HL-60/S4 treated with retinoic acid at 250 ng/mL for 4 days and 3 days (cell line): ENCODE data around the gene OSCP1.
"Not testable (repeated sequence)": the region's sequence is repeated elsewhere in the genome, so short reads cannot be mapped to it uniquely, and the experiment has no call there.

Experiments
- in situ Hi-C: fragments of 300-500 bp; cut with MboI; formaldehyde crosslinking; loops from 2 replicates; pipeline ENCODE4 v1.7.0; 2022; ENCODE audit warnings: low sequenced_read_pairs

Gene OSCP1, protein sequence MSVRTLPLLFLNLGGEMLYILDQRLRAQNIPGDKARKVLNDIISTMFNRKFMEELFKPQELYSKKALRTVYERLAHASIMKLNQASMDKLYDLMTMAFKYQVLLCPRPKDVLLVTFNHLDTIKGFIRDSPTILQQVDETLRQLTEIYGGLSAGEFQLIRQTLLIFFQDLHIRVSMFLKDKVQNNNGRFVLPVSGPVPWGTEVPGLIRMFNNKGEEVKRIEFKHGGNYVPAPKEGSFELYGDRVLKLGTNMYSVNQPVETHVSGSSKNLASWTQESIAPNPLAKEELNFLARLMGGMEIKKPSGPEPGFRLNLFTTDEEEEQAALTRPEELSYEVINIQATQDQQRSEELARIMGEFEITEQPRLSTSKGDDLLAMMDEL

DNA sequence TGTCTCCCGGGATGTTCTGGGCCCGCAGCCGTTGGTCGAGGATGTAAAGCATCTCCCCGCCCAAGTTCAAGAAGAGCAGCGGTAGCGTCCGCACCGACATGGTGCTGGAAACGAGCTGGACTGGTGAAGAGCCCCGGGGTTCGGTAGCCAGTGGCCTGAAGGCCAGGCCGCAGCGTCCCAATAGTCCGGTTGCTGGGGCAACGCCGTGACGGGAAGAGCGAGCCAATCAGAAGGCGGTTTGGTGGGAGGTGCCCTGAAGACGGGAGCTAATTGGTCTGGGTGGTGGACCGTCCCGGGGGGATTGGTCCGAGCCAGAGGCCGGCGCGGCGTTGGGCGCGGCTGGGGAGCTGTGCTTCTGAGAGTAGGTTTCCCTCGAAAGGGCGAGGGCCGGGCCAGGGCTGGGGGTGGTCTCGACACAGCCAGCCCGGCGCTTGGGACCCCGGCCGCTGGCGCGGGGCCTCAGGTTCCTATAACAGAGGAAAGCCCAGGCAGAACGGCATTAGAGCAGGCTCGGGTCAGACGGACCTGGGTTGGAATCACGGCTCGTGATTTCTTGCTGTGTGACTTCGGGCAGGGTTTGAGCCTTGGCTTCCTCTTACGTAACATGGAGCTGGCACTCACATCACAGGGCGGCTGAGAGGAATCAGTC, at the start of gene OSCP1:
Gene OSCP1, minus strand, starts transcription at position 182 of the 649 bp plus-strand sequence. Its CDS starts 82 bp downstream, at position 100.
- in situ Hi-C loops: no loop called here

DNA sequence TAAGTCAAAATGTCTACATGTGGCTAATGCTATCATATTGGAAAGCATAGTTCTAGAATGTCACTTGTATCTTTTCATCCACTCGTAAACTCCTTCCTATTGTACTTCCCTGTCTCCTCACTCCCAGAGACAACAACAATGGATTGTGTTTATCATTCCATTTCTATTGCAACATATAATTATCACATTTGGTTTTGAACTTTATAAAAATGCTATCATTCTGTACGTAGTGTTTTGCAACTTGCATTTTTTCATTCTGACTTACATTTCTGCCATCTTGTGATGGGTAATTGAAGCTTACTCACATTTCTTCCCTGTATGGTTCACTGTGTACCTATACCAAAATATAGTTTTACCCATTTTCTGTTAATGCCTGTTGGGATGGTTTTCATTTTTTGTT, 47.0 kb upstream of the OSCP1 start:
- in situ Hi-C loops: no loop called here

DNA sequence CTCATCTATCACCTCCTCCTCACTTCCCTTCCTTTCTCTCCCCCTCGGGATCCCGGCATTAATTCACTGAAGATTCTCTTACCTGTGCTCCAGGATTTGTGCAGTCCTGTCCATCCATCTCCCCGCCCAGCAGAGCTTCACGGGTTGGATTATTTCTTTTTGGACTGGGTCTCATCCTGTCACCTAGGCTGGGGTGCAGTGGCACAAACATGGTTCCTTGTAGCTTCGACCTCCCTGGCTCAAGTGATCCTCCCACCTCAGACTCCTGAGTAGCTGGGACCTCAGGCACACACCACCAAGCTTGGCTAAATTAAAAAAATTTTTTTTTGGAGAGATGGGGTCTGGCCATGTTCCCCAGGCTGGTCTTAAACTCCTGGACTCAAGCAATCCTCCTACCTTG, 44.7 kb upstream of the OSCP1 start:
- in situ Hi-C loops: no loop called here

DNA sequence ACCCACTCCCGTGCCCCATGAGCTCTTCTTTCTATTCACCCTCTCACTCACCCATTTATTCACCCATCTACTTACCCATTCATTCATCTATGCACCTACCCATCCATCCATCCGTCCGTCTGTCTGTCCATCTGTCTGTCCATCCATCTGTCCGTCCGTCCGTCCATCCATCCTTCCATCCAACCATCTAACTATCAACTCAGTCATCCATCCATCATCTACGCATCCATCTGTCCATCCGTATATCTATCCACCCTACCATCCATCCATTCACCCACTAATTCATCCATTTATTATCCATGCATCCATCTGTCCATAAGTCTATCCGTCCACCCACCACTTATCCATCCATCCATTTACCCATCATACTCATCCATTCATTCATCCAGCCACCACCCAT, 43.3 kb upstream of the OSCP1 start:
- in situ Hi-C loops: no loop called here

DNA sequence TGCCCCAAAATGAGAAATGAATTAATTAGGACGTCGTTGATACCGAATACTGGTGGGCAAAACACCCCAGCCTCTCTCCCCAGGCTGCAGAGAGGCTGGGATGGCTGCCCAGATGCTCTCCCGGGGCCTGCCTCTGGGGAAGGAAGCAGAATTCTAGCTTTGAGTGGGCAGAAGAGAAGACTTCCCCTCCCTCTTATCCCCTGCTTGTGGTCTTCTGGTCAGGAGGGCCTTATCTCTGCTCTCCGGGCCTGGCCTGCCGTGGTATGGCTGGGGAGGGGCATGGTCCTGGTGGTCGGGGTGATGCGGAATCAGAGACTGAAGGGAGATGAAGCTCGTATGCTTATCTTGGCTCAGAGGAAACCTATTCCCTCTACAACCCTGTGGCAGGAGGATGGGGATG, 42.2 kb upstream of the OSCP1 start:
- in situ Hi-C loops: no loop called here

DNA sequence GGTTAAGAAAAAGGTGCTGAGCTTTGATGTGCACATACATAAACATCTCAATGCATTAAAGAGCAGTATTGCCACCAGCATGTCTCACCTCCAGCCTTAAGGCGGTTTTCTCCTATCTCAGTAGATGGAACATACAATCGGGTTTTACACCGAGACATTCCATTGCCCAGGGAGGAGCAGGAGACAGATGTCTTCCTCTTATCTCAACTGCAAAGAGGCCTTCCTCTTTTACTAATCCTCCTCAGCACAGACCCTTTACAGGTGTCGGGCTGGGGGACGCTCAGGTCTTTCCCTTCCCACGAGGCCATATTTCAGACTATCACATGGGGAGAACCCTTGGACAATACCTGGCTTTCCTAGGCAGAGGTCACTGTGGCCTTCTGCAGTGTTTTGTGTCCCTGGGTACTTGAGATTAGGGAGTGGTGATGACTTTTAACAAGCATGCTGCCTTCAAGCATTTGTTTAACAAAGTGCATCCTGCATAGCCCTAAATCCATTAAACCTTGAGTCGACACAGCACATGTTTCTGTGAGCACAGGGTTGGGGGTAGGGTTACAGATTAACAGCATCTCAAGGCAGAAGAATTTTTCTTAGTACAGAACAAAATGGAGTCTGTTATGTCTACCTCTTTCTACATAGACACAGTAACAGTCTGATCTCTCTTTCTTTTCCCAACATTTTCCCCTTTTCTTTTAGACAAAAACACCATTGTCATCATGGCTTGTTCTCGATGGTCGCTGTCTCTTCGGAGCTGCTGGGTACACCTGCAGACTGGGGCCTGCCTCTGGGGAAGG, 39.2 kb upstream of the OSCP1 start:
- in situ Hi-C loops: not testable (repeated sequence)

DNA sequence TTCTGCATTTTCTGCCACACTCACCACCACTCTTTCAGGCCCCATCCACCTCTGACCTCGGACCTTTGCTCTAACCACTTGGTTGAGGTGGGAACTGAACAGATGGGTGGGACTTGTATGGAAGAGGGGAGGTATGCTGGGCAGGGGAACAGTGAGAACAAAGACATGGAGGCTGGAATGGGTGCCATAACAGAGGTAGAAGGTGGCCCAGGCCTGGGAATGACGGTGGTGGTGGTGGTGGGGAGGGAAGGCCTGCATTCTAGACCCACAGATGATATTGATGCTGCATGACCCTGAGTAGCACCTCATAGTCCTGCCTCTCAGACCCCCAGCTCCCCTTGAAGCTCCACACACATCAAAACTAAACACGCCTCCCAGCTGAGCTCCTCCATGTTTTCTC, 37.7 kb upstream of the OSCP1 start:
- in situ Hi-C loops: no loop called here

DNA sequence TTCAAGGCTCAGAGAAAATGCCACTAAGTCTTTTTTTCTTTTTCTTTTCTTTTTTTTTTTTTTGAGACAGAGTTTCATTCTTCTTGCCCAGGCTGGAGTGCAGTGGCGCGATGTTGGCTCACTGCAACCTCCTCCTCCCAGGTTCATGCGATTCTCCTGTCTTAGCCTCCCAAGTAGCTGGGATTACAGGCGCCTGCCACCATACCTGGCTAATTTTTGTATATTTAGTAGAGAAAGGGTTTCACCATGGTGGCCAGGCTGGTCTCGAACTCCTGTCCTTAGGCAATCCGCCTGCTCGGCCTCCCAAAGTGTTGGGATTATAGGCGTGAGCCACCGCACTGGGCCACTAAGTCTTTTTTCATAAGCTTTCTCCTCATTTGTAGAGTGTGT, 37.1 kb upstream of the OSCP1 start:
- in situ Hi-C loops: not testable (repeated sequence)

DNA sequence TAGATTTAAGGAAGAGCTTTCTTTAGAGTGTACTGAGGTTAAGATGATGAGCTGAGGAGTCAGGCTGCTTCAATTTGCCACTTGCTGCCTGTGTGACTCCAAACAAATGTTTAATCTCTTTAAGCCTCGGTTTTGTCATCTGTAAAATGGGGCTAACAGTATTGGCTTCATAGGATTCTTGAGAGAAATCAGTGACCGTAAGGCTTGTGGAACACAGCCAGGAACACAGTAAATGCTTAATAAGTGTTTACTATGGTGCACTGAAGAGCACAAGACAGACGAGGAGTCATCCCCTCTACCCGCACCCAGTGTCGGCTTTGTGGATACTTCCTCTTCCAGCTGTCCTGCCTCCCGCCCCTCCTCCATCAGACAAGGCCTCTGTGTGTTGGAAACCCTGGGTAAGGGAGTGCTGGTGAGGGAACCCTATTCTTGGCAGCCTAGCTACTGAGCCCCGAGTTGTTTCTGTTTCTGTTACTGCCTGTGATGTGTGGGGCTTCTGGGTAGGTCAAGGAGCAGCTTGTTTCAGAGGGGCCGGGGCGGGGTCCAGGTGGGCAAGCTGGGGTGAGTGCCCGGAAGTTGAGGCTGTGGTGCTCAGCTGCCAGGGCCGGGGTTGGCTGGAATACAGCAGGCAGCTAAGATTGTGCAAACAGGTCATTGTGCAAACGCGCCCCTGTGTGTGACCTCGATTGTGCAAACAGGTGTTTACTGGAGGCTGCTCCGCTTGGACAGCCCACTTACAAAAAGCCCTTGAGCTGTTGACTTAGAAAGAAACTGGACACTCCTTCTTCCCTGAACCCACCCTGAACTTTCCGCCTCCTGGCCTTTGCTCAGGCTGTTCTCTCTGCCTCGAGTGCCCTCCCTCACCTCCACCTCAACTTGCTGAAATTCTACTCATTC, 36.4 kb upstream of the OSCP1 start:
- in situ Hi-C loops: no loop called here

DNA sequence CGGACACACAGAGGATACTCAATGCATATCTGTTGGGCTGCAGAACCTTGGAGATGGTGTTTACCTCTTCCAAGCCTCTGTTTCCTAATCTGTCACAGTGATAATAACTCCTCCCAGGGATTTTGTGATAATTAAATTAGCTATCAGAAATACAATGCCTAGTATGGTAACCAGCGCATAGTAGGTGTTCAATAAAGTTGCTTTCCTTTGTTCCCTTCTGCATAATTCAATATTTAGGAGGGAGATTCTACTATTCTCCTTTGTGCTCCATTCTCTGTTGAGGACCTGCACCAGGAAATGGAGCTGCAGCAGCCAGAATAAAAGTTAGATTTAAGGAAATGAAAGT, 35.8 kb upstream of the OSCP1 start:
- in situ Hi-C loops: no loop called here

DNA sequence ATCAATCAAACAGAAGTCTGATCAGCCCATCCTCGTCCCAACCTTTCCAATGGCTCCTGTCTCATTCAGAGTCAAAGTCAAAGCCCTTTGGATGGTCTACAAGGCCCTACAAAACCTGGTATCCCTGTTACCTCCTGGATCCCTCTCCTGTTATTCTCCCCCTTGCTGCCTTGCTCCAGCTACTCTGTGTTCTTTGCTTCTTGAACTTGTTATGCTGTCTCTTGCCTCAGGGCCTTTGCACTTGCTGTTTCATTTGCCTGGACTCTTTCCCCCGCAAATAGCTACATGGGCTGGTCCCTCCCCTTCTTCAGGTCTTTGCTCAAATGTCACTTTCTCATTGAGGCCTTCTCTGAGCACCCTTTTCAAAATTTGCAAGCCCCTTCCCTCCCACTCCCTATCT, 33.8 kb upstream of the OSCP1 start:
- in situ Hi-C loops: no loop called here

DNA sequence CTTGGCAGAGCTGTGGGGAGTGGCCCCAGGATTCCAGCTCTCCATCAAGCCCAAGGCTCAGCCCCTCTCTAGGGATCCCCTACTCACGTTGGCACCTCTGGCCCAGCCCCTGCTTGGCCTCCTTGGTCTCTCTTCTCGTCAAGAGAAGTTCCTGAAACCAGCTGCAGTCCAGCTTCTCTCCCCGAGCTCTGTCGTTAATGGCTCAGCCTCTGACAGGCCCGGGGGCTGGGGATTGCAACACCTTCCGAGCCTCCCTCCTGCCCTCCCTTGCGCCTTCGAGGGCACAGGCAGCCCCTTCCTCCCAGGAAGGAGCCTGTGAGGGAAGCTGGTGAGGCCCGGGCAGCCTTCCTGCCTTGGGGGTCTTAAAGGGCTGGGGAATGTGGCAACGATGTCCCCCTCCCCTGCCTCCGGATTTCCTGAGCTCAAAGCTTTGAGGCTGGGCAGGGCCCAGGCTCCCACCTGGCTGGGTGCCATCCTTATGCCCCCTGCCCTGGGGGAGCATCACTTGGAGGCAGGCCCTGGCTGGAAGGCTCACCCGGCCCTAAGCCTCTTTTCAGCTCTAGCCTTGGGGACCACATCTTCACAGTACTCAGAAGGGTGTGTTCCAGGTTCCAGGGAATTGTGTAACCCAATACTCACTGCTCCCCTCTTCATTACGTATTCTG, 32.6 kb upstream of the OSCP1 start, which contains the start of gene CSF3R:
Gene CSF3R, minus strand, starts transcription at position 190 of the 665 bp plus-strand sequence. CDS start 3,417 bp downstream, outside the sequence.
- in situ Hi-C loops: no loop called here

DNA sequence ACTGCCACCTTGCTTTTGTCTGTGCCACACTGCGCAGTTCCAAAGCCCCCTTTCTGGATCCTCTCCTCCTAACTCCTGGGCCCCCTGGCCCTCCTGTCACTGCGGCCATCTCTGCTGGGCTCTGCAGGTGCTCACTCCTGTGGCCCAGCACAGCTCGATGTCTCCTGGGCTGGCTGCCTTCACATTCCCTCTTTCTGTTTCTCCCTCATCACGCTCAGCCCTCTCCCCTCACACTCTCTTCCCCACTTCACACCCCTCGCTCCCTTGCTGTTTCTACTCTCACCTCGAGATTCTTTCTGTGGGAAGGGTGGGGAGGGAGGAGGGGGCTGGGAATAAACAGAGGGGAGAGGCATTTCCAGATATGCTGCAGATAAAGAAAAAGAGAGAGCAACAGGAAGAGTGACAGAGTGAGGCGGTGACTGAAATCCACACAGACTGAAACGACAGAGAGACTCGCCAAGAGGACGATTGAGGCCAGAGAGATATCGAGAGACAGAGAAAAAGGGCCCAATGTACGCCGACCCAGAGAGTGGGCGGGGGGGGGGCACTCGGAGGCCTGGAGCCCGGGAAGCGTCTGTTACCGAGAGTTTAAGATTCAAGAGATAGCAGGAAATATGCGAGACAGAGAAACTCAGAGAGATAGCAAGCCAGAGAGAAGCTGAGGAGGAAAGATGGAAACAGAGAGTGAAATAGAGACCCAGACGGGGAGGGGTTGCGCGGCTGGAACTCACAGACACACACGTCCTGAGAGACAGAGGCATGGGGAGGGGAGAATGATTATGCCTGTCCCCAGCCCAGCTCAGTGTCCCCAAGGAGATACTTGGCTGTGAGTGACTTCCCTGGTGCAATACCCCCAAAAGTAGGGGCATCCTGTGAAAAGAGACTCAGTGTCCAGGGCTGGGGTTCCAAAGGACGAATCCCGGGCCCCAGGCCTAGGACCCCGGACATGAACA, 31.8 kb upstream of the OSCP1 start:
- in situ Hi-C loops: no loop called here

DNA sequence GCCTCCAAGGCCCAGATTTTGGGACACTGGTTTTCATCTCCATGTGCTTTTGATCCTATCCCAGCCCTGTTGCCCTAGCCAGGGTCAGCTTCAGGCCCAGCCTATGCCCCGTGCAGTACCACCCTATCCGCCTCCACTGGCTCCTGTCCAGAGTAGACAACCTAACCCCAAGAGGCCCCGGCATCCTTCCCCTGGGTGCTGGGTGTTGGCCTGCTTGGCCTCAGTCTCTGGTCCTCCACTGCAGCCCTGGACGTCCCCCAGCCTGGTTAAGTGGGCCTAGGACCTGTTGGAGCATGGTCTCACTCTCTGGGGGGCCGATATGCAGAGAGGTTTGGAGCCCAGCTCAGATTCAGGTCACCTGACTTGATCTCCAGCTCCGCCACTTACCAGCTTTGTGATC, 30.8 kb upstream of the OSCP1 start:
- in situ Hi-C loops: no loop called here

DNA sequence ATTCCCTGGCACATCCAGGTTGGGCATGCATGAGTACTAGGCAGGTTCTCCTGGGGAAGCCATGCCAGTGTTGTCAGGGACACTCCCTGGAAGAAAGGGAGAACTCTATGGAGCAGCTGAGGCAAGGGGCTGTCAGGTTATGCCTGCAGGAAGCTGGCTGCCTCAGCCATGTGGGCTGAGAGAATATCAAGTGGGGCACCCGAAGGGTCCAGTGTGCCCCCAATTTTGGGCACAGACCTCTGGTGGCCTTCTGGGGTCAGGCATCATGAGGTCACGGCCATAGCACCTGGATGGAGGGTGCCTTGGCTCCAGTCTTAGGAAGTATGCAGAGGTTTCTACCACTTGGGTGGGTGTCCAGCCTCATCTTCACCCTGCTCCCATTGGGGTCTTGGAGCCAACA, 29.9 kb upstream of the OSCP1 start:
- in situ Hi-C loops: no loop called here

DNA sequence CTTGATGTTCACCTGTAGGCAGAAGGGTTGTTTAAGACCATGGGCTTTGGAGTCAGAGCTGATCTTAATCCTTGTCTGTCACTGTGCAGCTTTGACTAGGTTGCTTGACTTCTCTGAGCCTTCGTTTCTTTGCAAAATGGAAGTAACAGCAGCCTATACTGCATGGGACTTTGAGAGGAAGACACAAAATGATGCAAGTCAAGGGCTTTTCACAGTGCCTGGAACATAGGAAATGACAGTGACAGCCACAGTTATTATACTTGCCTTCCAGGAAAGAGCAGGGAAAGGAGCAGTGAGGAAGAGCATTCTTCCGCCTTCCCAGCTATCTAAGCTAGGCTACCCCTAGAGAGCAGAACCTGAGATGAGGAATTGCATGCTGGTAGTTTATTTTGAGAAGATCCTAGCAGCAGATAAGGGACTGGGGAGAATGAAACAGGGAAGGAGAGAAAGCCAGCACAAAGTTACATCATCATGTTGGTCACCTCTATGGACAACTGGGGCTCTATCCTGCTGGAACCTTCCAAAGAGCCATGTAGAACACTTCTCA, 29.3 kb upstream of the OSCP1 start:
- in situ Hi-C loops: no loop called here

DNA sequence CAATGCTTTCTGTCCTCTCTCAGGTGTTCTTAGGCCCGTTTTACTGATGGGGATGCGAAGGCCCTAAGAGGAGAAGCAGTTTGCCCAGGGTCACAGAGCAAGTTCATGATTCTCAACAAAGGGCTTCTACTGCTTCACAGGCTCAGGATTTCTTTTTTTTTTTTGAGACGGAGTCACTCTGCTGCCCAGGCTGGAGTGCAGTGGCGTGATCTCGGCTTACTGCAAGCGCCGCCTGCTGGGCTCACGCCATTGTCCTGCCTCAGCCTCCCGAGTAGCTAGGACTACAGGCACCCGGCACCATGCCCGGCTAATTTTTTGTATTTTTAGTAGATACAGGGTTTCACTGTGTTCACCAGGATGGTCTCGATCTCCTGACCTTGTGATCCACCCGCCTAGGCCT, 27.4 kb upstream of the OSCP1 start:
- in situ Hi-C loops: not testable (repeated sequence)

DNA sequence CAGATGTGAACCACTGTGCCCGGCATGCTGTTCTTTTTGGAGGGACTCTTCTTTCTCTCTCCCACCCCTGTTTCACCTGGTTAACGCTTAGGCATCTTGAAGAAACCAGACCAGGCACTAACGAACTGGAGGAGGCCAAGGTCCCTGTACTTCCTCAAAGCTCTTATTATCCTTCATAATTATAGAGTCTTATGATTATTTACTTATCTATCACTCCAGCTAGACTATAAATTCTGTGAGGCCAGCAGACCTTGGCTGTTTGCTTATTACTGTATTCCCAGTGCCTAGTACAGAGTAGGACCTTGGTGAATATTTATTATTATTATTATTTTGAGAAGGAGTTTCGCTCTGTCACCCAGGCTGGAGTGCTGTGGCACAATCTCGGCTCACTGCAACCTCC, 26.7 kb upstream of the OSCP1 start:
- in situ Hi-C loops: no loop called here
